GM12878 (cell line): ENCODE data around the gene SUPT6H. TPM values are rescaled to one million over a fixed set of nuclear protein-coding genes. Genes with fewer than 3 reads are reported as not detected.

ENCODE experiments used
- ATAC-seq: fragments of 200-7000 bp; cut with Tn5 transposase; 3 replicates; pipeline ENCODE4 v1.9.1; 2020; ENCODE audit warnings: mild to moderate bottlenecking, moderate library complexity
- BruUV-seq: library from RNA; stranded (reverse); fragments of 400-500 nt; replicated peaks from 2 replicates; lab custom pipeline; 2021; lab: Mats Ljungman, UMichigan
- CTCF ChIA-PET: fragments of 300-600 bp; sonication (Branson Sonifier 250); formaldehyde crosslinking; extraction: SDS; loops from one replicate; lab custom pipeline; 2021; ENCODE audit warnings: inconsistent platforms; lab: Yijun Ruan, JAX
- POLR2A ChIA-PET: fragments of 350-600 bp; formaldehyde crosslinking; extraction: SDS; loops from one replicate; lab custom pipeline; 2021; ENCODE audit warnings: inconsistent platforms; lab: Charles Lee
- RAD21 ChIA-PET: fragments of 300-600 bp; sonication (Branson Sonifier 250); formaldehyde crosslinking; loops from one replicate; lab custom pipeline; 2023; ENCODE audit warnings: antibody characterized with exemption; ENCODE audit not compliant: unreplicated experiment; lab: Charles Lee
- SMC1A ChIA-PET: fragments of 300-600 bp; sonication (Branson Sonifier 250); formaldehyde crosslinking; loops from one replicate; lab custom pipeline; 2023; ENCODE audit not compliant: unreplicated experiment, uncharacterized antibody; lab: Charles Lee
- DNase-seq: peaks from one replicate; pipeline ENCODE4 v3.0.0-alpha.2; 2011; ENCODE audit warnings: low read depth, low spot score
- FAIRE-seq: peaks from 3 replicates; lab custom pipeline; 2011; peaks lifted over from hg19 to GRCh38; lab: Jason Lieb, UNC
- H2AFZ ChIP-seq: 2 replicates; pipeline ENCODE4 v1.6.0; 2011; ENCODE audit warnings: low read depth, low read length, control low read depth; ENCODE audit not compliant: control insufficient read depth
- H3K27ac ChIP-seq: 2 replicates; pipeline ENCODE4 v1.5.1; 2011; ENCODE audit warnings: control low read depth; ENCODE audit not compliant: control insufficient read depth, insufficient read depth
- H3K27me3 ChIP-seq, 2 experiments: replicated peaks in 1 of 2; 2 replicates each; pipeline versions ENCODE4 v1.6.0 to v1.6.1; 2011; ENCODE audit warnings: low read length in 1 of 2; ENCODE audit not compliant: control insufficient read depth in 2 of 2, insufficient read depth in 2 of 2
- H3K36me3 ChIP-seq, 2 experiments: 2 replicates each; pipeline ENCODE4 v1.5.1; 2011; ENCODE audit warnings: low read length in 1 of 2; ENCODE audit not compliant: control insufficient read depth in 2 of 2, insufficient read depth in 2 of 2
- H3K4me1 ChIP-seq: 2 replicates; pipeline ENCODE4 v1.6.1; 2011; ENCODE audit warnings: mild to moderate bottlenecking, low read length, moderate library complexity, mixed read lengths; ENCODE audit not compliant: control insufficient read depth, insufficient read depth
- H3K4me2 ChIP-seq: 2 replicates; pipeline ENCODE4 v1.6.0; 2011; ENCODE audit warnings: control low read depth; ENCODE audit not compliant: control insufficient read depth, insufficient read depth
- H3K4me3 ChIP-seq: fragments of 200-600 bp; sonication (generic); 2 replicates; pipeline ENCODE4 v1.5.1; 2016
- H3K79me2 ChIP-seq: 2 replicates; pipeline ENCODE4 v1.6.0; 2011; ENCODE audit warnings: low read length; ENCODE audit not compliant: control insufficient read depth, insufficient read depth
- H3K9ac ChIP-seq: 2 replicates; pipeline ENCODE4 v1.8.0; 2011; ENCODE audit warnings: low read length, control low read depth, mixed read lengths; ENCODE audit not compliant: control insufficient read depth, insufficient read depth
- H3K9me3 ChIP-seq: replicated peaks from 3 replicates; pipeline ENCODE4 v1.5.1; 2011; ENCODE audit warnings: mild to moderate bottlenecking, low read length; ENCODE audit not compliant: control insufficient read depth, insufficient read depth
- H4K20me1 ChIP-seq: 2 replicates; pipeline ENCODE4 v1.6.0; 2011; ENCODE audit not compliant: control insufficient read depth, insufficient read depth
- ESRRA ChIP-seq: IDR thresholded peaks from 2 replicates; pipeline ENCODE4 v1.6.1; 2012; ENCODE audit warnings: mild to moderate bottlenecking, low read length, improper control_type of control experiment
- IRF5 ChIP-seq: fragments of 450-650 bp; IDR thresholded peaks from 2 replicates; pipeline ENCODE4 v1.6.1; 2017; ENCODE audit warnings: borderline replicate concordance
- MXI1 ChIP-seq: fragments of 150-350 bp; IDR thresholded peaks from 2 replicates; pipeline ENCODE4 v1.6.1; 2011; ENCODE audit warnings: low read depth, mild to moderate bottlenecking, inconsistent platforms, low read length, improper control_type of control experiment
- NFIC ChIP-seq: IDR thresholded peaks from 2 replicates; pipeline ENCODE4 v1.6.1; 2012; ENCODE audit warnings: low read depth, mild to moderate bottlenecking, inconsistent platforms, low read length, moderate library complexity
- PAX5 ChIP-seq: IDR thresholded peaks from 2 replicates; pipeline ENCODE4 v1.6.1; 2011; ENCODE audit warnings: low read depth, low read length, borderline replicate concordance
- RB1 ChIP-seq: fragments of 450-650 bp; formaldehyde crosslinking; IDR thresholded peaks from 2 replicates; pipeline ENCODE4 v1.6.1; 2017; ENCODE audit warnings: mild to moderate bottlenecking, borderline replicate concordance
- SIN3A ChIP-seq: IDR thresholded peaks from 2 replicates; pipeline ENCODE4 v1.6.1; 2012; ENCODE audit warnings: low read depth, low read length, improper control_type of control experiment
- SMAD5 ChIP-seq: IDR thresholded peaks from 2 replicates; pipeline ENCODE4 v1.6.1; 2016; ENCODE audit warnings: antibody characterized with exemption, low read depth
- SMC3 ChIP-seq: IDR thresholded peaks from 2 replicates; pipeline ENCODE4 v1.6.1; 2011; ENCODE audit warnings: low read length, improper control_type of control experiment, borderline replicate concordance
- ZNF592 ChIP-seq: fragments of 450-650 bp; IDR thresholded peaks from 2 replicates; pipeline ENCODE4 v1.6.1; 2017; ENCODE audit warnings: mild to moderate bottlenecking, moderate library complexity
- ZZZ3 ChIP-seq: IDR thresholded peaks from 2 replicates; pipeline ENCODE4 v1.6.1; 2011; ENCODE audit warnings: low read depth; ENCODE audit not compliant: control insufficient read depth, insufficient read length
- WGBS: methylation state at CpG from one replicate; pipeline ENCODE4 v1.1.6; 2016; ENCODE audit warnings: low lambda C conversion rate; ENCODE audit not compliant: insufficient replicate concordance, insufficient coverage; ENCODE audit errors: missing lambda C conversion rate; 5-methylcytosine and 5-hydroxymethylcytosine counted together
- in situ Hi-C: fragments of 300-500 bp; cut with MboI; formaldehyde crosslinking; loops from 9 replicates; pipeline ENCODE4 v1.14.3; 2018; ENCODE audit warnings: mixed read lengths
- intact Hi-C: fragments of 100-400 bp; cut with micrococcal nuclease; formaldehyde crosslinking; loops from one replicate; pipeline ENCODE4 v1.14.2; 2022; ENCODE audit not compliant: unreplicated experiment
- polyA plus RNA-seq, 11 experiments: library from polyadenylated mRNA; depleted of rRNA in 4 of 11; unstranded in 6 of 11; stranded (reverse) in 5 of 11; fragments of >200 nt; fragmentation: Nextera tagmentation in 4 of 11; fragmentation: Illumina TruSeq in 1 of 11; extraction: Ambion mirVana in 4 of 11; extraction: Trizol in 1 of 11; gene quantifications; 1 replicate in 1 of 11; 2 replicates in 10 of 11; pipeline versions ENCODE4 v1.2.1 to v1.2.3, GENCODE V29; 2011 to 2016; ENCODE audit warnings: inconsistent platforms in 2 of 11, missing spikeins in 2 of 11, low read depth in 1 of 11
- total RNA-seq, 4 experiments: library from RNA; depleted of rRNA in 3 of 4; stranded (reverse); fragments of >200 nt in 3 of 4; fragmentation: Illumina TruSeq in 1 of 4; extraction: Trizol in 1 of 4; gene quantifications; 2 replicates each; pipeline versions ENCODE4 v1.2.1 to v1.2.3, GENCODE V29; 2013 to 2021
- TF ChIP-seq, protein P1 (sequence below): fragments of 450-650 bp; IDR thresholded peaks from 2 replicates; pipeline ENCODE4 v1.6.1; 2018; ENCODE audit warnings: borderline replicate concordance, mild to moderate bottlenecking; ENCODE audit not compliant: partially characterized antibody
- TF ChIP-seq, protein P2 (sequence below): fragments of 150-350 bp; IDR thresholded peaks from 2 replicates; pipeline ENCODE4 v1.6.1; 2016; ENCODE audit warnings: low read depth, low read length

The SUPT6H gene
- total and polyA plus RNA-seq, 10 of the 15 experiments (the other 5 are each of a cell fraction or from before 2014, with no cell fraction given): 1.7 to 58.8 (median 37.7) TPM

- Histone ChIP-seq H3K79me2 (peaks cover 28% of the 10 kb centered on the region), H3K9me3 (no peaks in the 10 kb centered on the region), H3K4me1 (no peaks in the 10 kb centered on the region), H3K4me2 (no peak overlapping the region), H3K36me3 (peaks cover 2 to 4% of the 10 kb centered on the region in 2 experiments; a peak in 3 of 4 replicates), H3K27me3 (no peaks in the 10 kb centered on the region), H3K9ac (no peak overlapping the region), H3K4me3 (no peak overlapping the region), H4K20me1 (no peaks in the 10 kb centered on the region), H3K27ac (no peak overlapping the region), H2AFZ (no peak overlapping the region)
- in situ Hi-C loops: no loop called here
- BruUV-seq: no TSS peak
- no peak for FAIRE-seq
- ChIA-PET RAD21 (no interaction called here), CTCF (interaction anchor here (1.6 kb wide), 1 partner anchor 11 kb away, joined by 7 read pairs; no protein-coding TSS in a partner anchor), SMC1A (interaction anchor here (0.9 kb wide), 1 partner anchor 12 kb away, joined by 3 read pairs; the partner anchor contains the start of gene BLTP2), POLR2A (interaction anchor here (0.6 kb wide), 1 partner anchor 22 kb away, joined by 3 read pairs; no protein-coding TSS in a partner anchor)
- ATAC-seq: no peak
- intact Hi-C loops: no loop called here
- DNase-seq: no peak
- 89% methylated on average over 5 of the region's 5 CpGs for WGBS
- TF ChIP-seq NFIC (no peak), MXI1 (no peak), SMC3 (no peak), ZNF592 (no peak), SMAD5 (no peak), ESRRA (no peak), SIN3A (no peak), RB1 (no peak), IRF5 (no peak), ZZZ3 (no peak), PAX5 (no peak)
- TF ChIP-seq, protein P1, sequence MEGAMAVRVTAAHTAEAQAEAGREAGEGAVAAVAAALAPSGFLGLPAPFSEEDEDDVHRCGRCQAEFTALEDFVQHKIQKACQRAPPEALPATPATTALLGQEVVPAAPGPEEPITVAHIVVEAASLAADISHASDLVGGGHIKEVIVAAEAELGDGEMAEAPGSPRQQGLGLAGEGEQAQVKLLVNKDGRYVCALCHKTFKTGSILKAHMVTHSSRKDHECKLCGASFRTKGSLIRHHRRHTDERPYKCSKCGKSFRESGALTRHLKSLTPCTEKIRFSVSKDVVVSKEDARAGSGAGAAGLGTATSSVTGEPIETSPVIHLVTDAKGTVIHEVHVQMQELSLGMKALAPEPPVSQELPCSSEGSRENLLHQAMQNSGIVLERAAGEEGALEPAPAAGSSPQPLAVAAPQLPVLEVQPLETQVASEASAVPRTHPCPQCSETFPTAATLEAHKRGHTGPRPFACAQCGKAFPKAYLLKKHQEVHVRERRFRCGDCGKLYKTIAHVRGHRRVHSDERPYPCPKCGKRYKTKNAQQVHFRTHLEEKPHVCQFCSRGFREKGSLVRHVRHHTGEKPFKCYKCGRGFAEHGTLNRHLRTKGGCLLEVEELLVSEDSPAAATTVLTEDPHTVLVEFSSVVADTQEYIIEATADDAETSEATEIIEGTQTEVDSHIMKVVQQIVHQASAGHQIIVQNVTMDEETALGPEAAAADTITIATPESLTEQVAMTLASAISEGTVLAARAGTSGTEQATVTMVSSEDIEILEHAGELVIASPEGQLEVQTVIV: no peak
- TF ChIP-seq, protein P2, sequence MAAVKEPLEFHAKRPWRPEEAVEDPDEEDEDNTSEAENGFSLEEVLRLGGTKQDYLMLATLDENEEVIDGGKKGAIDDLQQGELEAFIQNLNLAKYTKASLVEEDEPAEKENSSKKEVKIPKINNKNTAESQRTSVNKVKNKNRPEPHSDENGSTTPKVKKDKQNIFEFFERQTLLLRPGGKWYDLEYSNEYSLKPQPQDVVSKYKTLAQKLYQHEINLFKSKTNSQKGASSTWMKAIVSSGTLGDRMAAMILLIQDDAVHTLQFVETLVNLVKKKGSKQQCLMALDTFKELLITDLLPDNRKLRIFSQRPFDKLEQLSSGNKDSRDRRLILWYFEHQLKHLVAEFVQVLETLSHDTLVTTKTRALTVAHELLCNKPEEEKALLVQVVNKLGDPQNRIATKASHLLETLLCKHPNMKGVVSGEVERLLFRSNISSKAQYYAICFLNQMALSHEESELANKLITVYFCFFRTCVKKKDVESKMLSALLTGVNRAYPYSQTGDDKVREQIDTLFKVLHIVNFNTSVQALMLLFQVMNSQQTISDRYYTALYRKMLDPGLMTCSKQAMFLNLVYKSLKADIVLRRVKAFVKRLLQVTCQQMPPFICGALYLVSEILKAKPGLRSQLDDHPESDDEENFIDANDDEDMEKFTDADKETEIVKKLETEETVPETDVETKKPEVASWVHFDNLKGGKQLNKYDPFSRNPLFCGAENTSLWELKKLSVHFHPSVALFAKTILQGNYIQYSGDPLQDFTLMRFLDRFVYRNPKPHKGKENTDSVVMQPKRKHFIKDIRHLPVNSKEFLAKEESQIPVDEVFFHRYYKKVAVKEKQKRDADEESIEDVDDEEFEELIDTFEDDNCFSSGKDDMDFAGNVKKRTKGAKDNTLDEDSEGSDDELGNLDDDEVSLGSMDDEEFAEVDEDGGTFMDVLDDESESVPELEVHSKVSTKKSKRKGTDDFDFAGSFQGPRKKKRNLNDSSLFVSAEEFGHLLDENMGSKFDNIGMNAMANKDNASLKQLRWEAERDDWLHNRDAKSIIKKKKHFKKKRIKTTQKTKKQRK: no peak
These were observed 4.2 kb upstream of the SUPT6H start for GRCh38 chr17:28657756-28658155.
